K562 (cell line): ENCODE data around the gene SLC6A7. TPM values are rescaled to one million over a fixed set of nuclear protein-coding genes. Genes with fewer than 3 reads are reported as not detected.

Source experiments
- CEBPZ ChIP-seq: fragments of 150-350 bp; IDR thresholded peaks from 2 replicates; pipeline ENCODE4 v1.6.1; 2014; ENCODE audit warnings: low read depth, mild to moderate bottlenecking, low read length, borderline replicate concordance
- CLOCK ChIP-seq: fragments of 250-450 bp; sonication (Bioruptor Pico); IDR thresholded peaks from 2 replicates; pipeline ENCODE4 v1.4.0; 2020; ENCODE audit warnings: mild to moderate bottlenecking, moderate library complexity, borderline replicate concordance
- EWSR1 ChIP-seq: fragments of 450-650 bp; IDR thresholded peaks from 2 replicates; pipeline ENCODE4 v1.6.1; 2018; ENCODE audit warnings: borderline replicate concordance, mild to moderate bottlenecking, low read depth, moderate library complexity; ENCODE audit not compliant: partially characterized antibody
- TCF7 ChIP-seq: sonication (generic); IDR thresholded peaks from 2 replicates; pipeline ENCODE4 v1.6.1; 2016; ENCODE audit warnings: antibody characterized with exemption, borderline replicate concordance
- ZBTB40 ChIP-seq, 2 experiments: fragments of 450-650 bp in 1 of 2; sonication (generic) in 1 of 2; formaldehyde crosslinking in 1 of 2; IDR thresholded peaks; 2 replicates each; pipeline versions ENCODE4 v1.7.1 to v1.9.0; 2016 to 2022; ENCODE audit warnings: inconsistent platforms in 1 of 2, mild to moderate bottlenecking in 1 of 2, missing genetic modification reagents in 1 of 2
- ZNF263 ChIP-seq: sonication (generic); formaldehyde crosslinking; IDR thresholded peaks from 2 replicates; pipeline ENCODE4 v1.8.0; 2022; ENCODE audit warnings: mild to moderate bottlenecking, missing genetic modification reagents, borderline replicate concordance
- ZNF3 ChIP-seq: fragments of 250-450 bp; sonication (Bioruptor Pico); IDR thresholded peaks from 2 replicates; pipeline ENCODE4 v1.5.0; 2021; ENCODE audit warnings: mild to moderate bottlenecking, moderate library complexity
- ZNF764 ChIP-seq: fragments of 250-450 bp; sonication (Bioruptor Pico); IDR thresholded peaks from 2 replicates; pipeline ENCODE4 v1.4.0; 2020; ENCODE audit warnings: low read depth, mild to moderate bottlenecking, moderate library complexity
- polyA plus RNA-seq, 8 experiments: library from polyadenylated mRNA; depleted of rRNA in 4 of 8; stranded (reverse) in 5 of 8; unstranded in 3 of 8; fragments of >200 nt; fragmentation: Nextera tagmentation in 2 of 8; fragmentation: Illumina TruSeq in 1 of 8; extraction: Ambion mirVana in 2 of 8; extraction: Trizol in 1 of 8; gene quantifications; 2 replicates each; pipeline versions ENCODE4 v1.2.1 to v1.2.3, GENCODE V29; 2011 to 2014; ENCODE audit warnings: inconsistent platforms in 1 of 8, missing spikeins in 1 of 8
- total RNA-seq, 7 experiments: library from RNA; depleted of rRNA in 6 of 7; stranded (reverse); fragments of >200 nt in 6 of 7; fragmentation: Illumina TruSeq in 2 of 7; extraction: Trizol in 2 of 7; gene quantifications; 2 replicates each; pipeline versions ENCODE4 v1.2.1 to v1.2.3, GENCODE V29; 2011 to 2021; ENCODE audit warnings: low replicate concordance in 1 of 7

The SLC6A7 gene
- total and polyA plus RNA-seq, 9 of the 15 experiments (the other 6 are each of a cell fraction or from before 2014, with no cell fraction given) = not detected

GRCh38 chr5:150161242-150162141, 28.4 kb upstream of the SLC6A7 start (continued):
- TF ChIP-seq CEBPZ = no peak
- no peak for TF ChIP-seq TCF7
- no peak for TF ChIP-seq ZNF3 (CRISPR knock-in tag)
- TF ChIP-seq ZNF764 (CRISPR knock-in tag) = no peak
- TF ChIP-seq CLOCK (CRISPR knock-in tag) = no peak
- TF ChIP-seq ZNF263 = peak; percentile 55; the same call in 1 of the 2 replicates
- TF ChIP-seq EWSR1 = no peak
- 0 out of 2 replicates have a peak, but pooled peaks have one; percentile 15 for TF ChIP-seq ZBTB40 (IDR thresholded peaks at IDR 0.05)
- TF ChIP-seq ZBTB40 (CRISPR knock-in tag; IDR thresholded peaks at IDR 0.05) = no peak
